ENCODE data around the gene TGFBR3.

The TGFBR3 gene

GRCh38 chr1:91807921-91808620, 77.9 kb downstream of the TGFBR3 start:
- Histone ChIP-seq H3K27ac (ENCODE audit: low read length) (no peak overlapping the region), H2AFZ (ENCODE audit: low read depth, low read length) (no peak overlapping the region), H3K4me1 (ENCODE audit: low read length) (peaks cover 27% of the 10 kb centered on the region), H3K9me3 (ENCODE audit: insufficient read depth, low read length) (no peaks in the 10 kb centered on the region), H3K4me3 (ENCODE audit: low read length) (no peak overlapping the region), H3K36me3 (replicated peaks; ENCODE audit: low read depth, low read length) (no peaks in the 10 kb centered on the region), H3K4me2 (ENCODE audit: low read length) (no peak overlapping the region), H3K9ac (ENCODE audit: low read length) (no peak overlapping the region), H4K20me1 (ENCODE audit: insufficient read depth, low read length) (no peaks in the 10 kb centered on the region), H3K27me3 (ENCODE audit: low read depth, low read length) (no peaks in the 10 kb centered on the region), H3K79me2 (ENCODE audit: low read length) (no peaks in the 10 kb centered on the region)
- no peak for TF ChIP-seq CTCF (IDR thresholded peaks at IDR 0.05; ENCODE audit: low read depth, low read length)
- TF ChIP-seq EZH2phosphoT487 (IDR thresholded peaks at IDR 0.05; ENCODE audit: low read depth), result no peak

GRCh38 chr1:91806769-91807700, 78.9 kb downstream of the TGFBR3 start:
- no peak overlapping the region for H3K4me2 ChIP-seq (ENCODE audit: low read length)
- peaks cover 29% of the 10 kb centered on the region for H3K4me1 ChIP-seq (ENCODE audit: low read length)
- H3K9me3 ChIP-seq (ENCODE audit: insufficient read depth, low read length), result no peaks in the 10 kb centered on the region
- H3K27ac ChIP-seq (ENCODE audit: low read length), result no peak overlapping the region
- no peaks in the 10 kb centered on the region for H3K79me2 ChIP-seq (ENCODE audit: low read length)
- H3K9ac ChIP-seq (ENCODE audit: low read length), result no peak overlapping the region
- H4K20me1 ChIP-seq (ENCODE audit: insufficient read depth, low read length), result no peaks in the 10 kb centered on the region
- TF ChIP-seq EZH2phosphoT487 (IDR thresholded peaks at IDR 0.05; ENCODE audit: low read depth) (no peak), CTCF (IDR thresholded peaks at IDR 0.05; ENCODE audit: low read depth, low read length) (no peak)
- no peaks in the 10 kb centered on the region for H3K36me3 ChIP-seq (replicated peaks; ENCODE audit: low read depth, low read length)
- H2AFZ ChIP-seq (ENCODE audit: low read depth, low read length), result no peak overlapping the region
- H3K27me3 ChIP-seq (ENCODE audit: low read depth, low read length), result no peaks in the 10 kb centered on the region
- H3K4me3 ChIP-seq (ENCODE audit: low read length), result no peak overlapping the region

GRCh38 chr1:91806181-91806768, 79.7 kb downstream of the TGFBR3 start:
- no peak overlapping the region for H2AFZ ChIP-seq (ENCODE audit: low read depth, low read length)

More at GRCh38 chr1:91806181-91806768, 79.7 kb downstream of the TGFBR3 start:
- H3K79me2 ChIP-seq (ENCODE audit: low read length), result no peaks in the 10 kb centered on the region
- TF ChIP-seq CTCF (IDR thresholded peaks at IDR 0.05; ENCODE audit: low read depth, low read length), result no peak
- no peak for TF ChIP-seq EZH2phosphoT487 (IDR thresholded peaks at IDR 0.05; ENCODE audit: low read depth)
- no peak overlapping the region for H3K9ac ChIP-seq (ENCODE audit: low read length)
- H3K4me3 ChIP-seq (ENCODE audit: low read length), result no peak overlapping the region
- no peak overlapping the region for H3K4me2 ChIP-seq (ENCODE audit: low read length)
- no peaks in the 10 kb centered on the region for H4K20me1 ChIP-seq (ENCODE audit: insufficient read depth, low read length)
- no peaks in the 10 kb centered on the region for H3K36me3 ChIP-seq (replicated peaks; ENCODE audit: low read depth, low read length)
- H3K27ac ChIP-seq (ENCODE audit: low read length), result no peak overlapping the region
- no peaks in the 10 kb centered on the region for H3K9me3 ChIP-seq (ENCODE audit: insufficient read depth, low read length)
- H3K4me1 ChIP-seq (ENCODE audit: low read length), result peaks cover 29% of the 10 kb centered on the region
- H3K27me3 ChIP-seq (ENCODE audit: low read depth, low read length), result no peaks in the 10 kb centered on the region

All from OCI-LY3 (cell line).